PC-3 (cell line): ENCODE results near the gene ZDHHC6. TPM values are rescaled to one million over a fixed set of nuclear protein-coding genes. Genes with fewer than 3 reads are reported as not detected.

Experiments used
- ATAC-seq: fragments of 200-7000 bp; cut with Tn5 transposase; 2 replicates; pipeline ENCODE4 v1.9.1; 2020; ENCODE audit warnings: mild to moderate bottlenecking, moderate library complexity
- BruUV-seq: library from RNA; stranded (reverse); fragments of 400-500 nt; replicated peaks from 2 replicates; lab custom pipeline; 2021; lab: Mats Ljungman, UMichigan
- CTCF ChIA-PET: fragments of 300-600 bp; sonication (Branson Sonifier 250); formaldehyde crosslinking; loops from one replicate; lab custom pipeline; 2022; ENCODE audit warnings: antibody characterized with exemption; lab: Charles Lee
- POLR2A ChIA-PET: fragments of 300-600 bp; sonication (Branson Sonifier 250); formaldehyde crosslinking; loops from one replicate; lab custom pipeline; 2022; ENCODE audit warnings: antibody characterized with exemption; ENCODE audit not compliant: unreplicated experiment; lab: Charles Lee
- DNase-seq: peaks from one replicate; pipeline ENCODE4 v3.0.0-alpha.2; 2015
- H2AFZ ChIP-seq: fragments of 300-600 bp; sonication (generic); 2 replicates; pipeline ENCODE4 v1.6.0; 2016; ENCODE audit warnings: antibody characterized with exemption, low read length
- H3F3A ChIP-seq: fragments of 300-600 bp; sonication (generic); one replicate; pipeline ENCODE4 v1.6.0; 2017; ENCODE audit warnings: antibody characterized with exemption, low read length, control low read depth, mild to moderate bottlenecking; ENCODE audit not compliant: unreplicated experiment
- H3K27ac ChIP-seq: fragments of 300-600 bp; sonication (generic); 2 replicates; pipeline ENCODE4 v1.5.1; 2016; ENCODE audit warnings: mild to moderate bottlenecking, low read length
- H3K27me3 ChIP-seq: fragments of 300-600 bp; sonication (generic); 2 replicates; pipeline ENCODE4 v1.6.1; 2016; ENCODE audit warnings: low read length, mixed read lengths
- H3K36me3 ChIP-seq: fragments of 300-600 bp; sonication (generic); 2 replicates; pipeline ENCODE4 v1.6.1; 2016; ENCODE audit warnings: low read depth, mixed run types, low read length, mixed read lengths
- H3K4me1 ChIP-seq: fragments of 300-600 bp; sonication (generic); 2 replicates; pipeline ENCODE4 v1.5.1; 2016; ENCODE audit warnings: low read length; ENCODE audit not compliant: insufficient read depth
- H3K4me2 ChIP-seq: fragments of 300-600 bp; sonication (generic); 2 replicates; pipeline ENCODE4 v1.6.0; 2016; ENCODE audit warnings: low read length
- H3K4me3 ChIP-seq: fragments of 300-600 bp; sonication (generic); 2 replicates; pipeline ENCODE4 v1.5.1; 2016; ENCODE audit warnings: mild to moderate bottlenecking, low read length, mixed read lengths
- H3K79me2 ChIP-seq: fragments of 300-600 bp; sonication (generic); 2 replicates; pipeline ENCODE4 v1.6.1; 2017; ENCODE audit warnings: low read length, mixed read lengths
- H3K9ac ChIP-seq: fragments of 300-600 bp; sonication (generic); 2 replicates; pipeline ENCODE4 v1.6.0; 2016; ENCODE audit warnings: mild to moderate bottlenecking, low read length
- H3K9me2 ChIP-seq: fragments of 300-600 bp; sonication (generic); replicated peaks from 2 replicates; pipeline ENCODE4 v1.6.1; 2016; ENCODE audit warnings: mixed run types, low read length, mixed read lengths
- H3K9me3 ChIP-seq: fragments of 300-600 bp; sonication (generic); 2 replicates; pipeline ENCODE4 v1.6.1; 2016; ENCODE audit warnings: low read length, mixed read lengths
- H4K20me1 ChIP-seq: fragments of 300-600 bp; sonication (generic); 2 replicates; pipeline ENCODE4 v1.6.1; 2016; ENCODE audit warnings: low read length, mixed read lengths
- CTCF ChIP-seq: fragments of 300-600 bp; sonication (generic); conservative IDR thresholded peaks from 2 replicates; pipeline ENCODE4 v1.5.1; 2017; ENCODE audit warnings: antibody characterized with exemption, low read depth, mild to moderate bottlenecking, low read length
- EZH2 ChIP-seq: fragments of 300-600 bp; sonication (generic); IDR thresholded peaks from one replicate; pipeline ENCODE4 v1.6.1; 2017; ENCODE audit warnings: antibody characterized with exemption, mild to moderate bottlenecking, low read length; ENCODE audit not compliant: unreplicated experiment
- EZH2phosphoT487 ChIP-seq: fragments of 300-600 bp; sonication (generic); IDR thresholded peaks from 2 replicates; pipeline ENCODE4 v1.6.1; 2018; ENCODE audit warnings: mild to moderate bottlenecking, antibody characterized with exemption, low read length, borderline replicate concordance
- intact Hi-C: fragments of 100-400 bp; cut with micrococcal nuclease; formaldehyde crosslinking; loops from 2 replicates; pipeline ENCODE4 v1.9.0; 2023
- total RNA-seq: library from RNA; depleted of rRNA; stranded (reverse); fragments of >200 nt; gene quantifications from 2 replicates; pipeline ENCODE4 v1.2.3, GENCODE V29; 2014

ZDHHC6 gene
- total RNA-seq, 1 experiment from 2014 or later = 17.7 TPM

GRCh38 chr10:112481602-112482001 is 34.9 kb upstream of the ZDHHC6 start:
- ChIA-PET CTCF (no interaction called here), POLR2A (no interaction called here)
- TF ChIP-seq EZH2 (no peak), EZH2phosphoT487 (no peak), CTCF (no peak)
- no peaks in the 10 kb centered on the region for H3K4me1 ChIP-seq
- no peak overlapping the region for H3K4me3 ChIP-seq
- H3K9ac ChIP-seq = no peak overlapping the region
- DNase-seq (no peak), ATAC-seq (no peak)
- H3K27me3 ChIP-seq = no peaks in the 10 kb centered on the region
- no peak overlapping the region for H3K27ac ChIP-seq
- no peaks in the 10 kb centered on the region for H3K36me3 ChIP-seq
- no peaks in the 10 kb centered on the region for H4K20me1 ChIP-seq
- H3F3A ChIP-seq = no peaks in the 10 kb centered on the region
- no peaks in the 10 kb centered on the region for H3K9me2 ChIP-seq
- intact Hi-C loops = no loop called here
- no peak overlapping the region for H3K4me2 ChIP-seq
- no peaks in the 10 kb centered on the region for H3K9me3 ChIP-seq
- H2AFZ ChIP-seq = no peak overlapping the region
- BruUV-seq = no TSS peak
- no peaks in the 10 kb centered on the region for H3K79me2 ChIP-seq

GRCh38 chr10:112475575-112476218 is 29.0 kb upstream of the ZDHHC6 start:
- TF ChIP-seq CTCF (peak; percentile 73), EZH2 (no peak), EZH2phosphoT487 (no peak)
- Histone ChIP-seq H3K27me3 (no peaks in the 10 kb centered on the region), H3K36me3 (no peaks in the 10 kb centered on the region), H3F3A (no peaks in the 10 kb centered on the region), H3K9me2 (no peaks in the 10 kb centered on the region), H2AFZ (no peak overlapping the region), H4K20me1 (no peaks in the 10 kb centered on the region), H3K27ac (no peak overlapping the region), H3K4me3 (no peak overlapping the region), H3K4me2 (peak overlapping the region; percentile 18; the same call in 1 of the 2 replicates), H3K79me2 (no peaks in the 10 kb centered on the region), H3K9ac (no peak overlapping the region), H3K9me3 (no peaks in the 10 kb centered on the region), H3K4me1 (0 out of 2 replicates have a peak, but pooled peaks cover 7% of the 10 kb centered on the region)
- ATAC-seq (no peak), DNase-seq (peak; percentile 40)
- CTCF ChIA-PET = no interaction called here
- BruUV-seq = no TSS peak
- POLR2A ChIA-PET = no interaction called here
- intact Hi-C loops = loop anchor here (5.0 to 10.0 kb wide), 5 partner anchors 239 to 1049 kb away; partner anchors contain the start of gene TCF7L2

- no peaks in the 10 kb centered on the region for H4K20me1 ChIP-seq
- no peak overlapping the region for H3K9ac ChIP-seq
- no peaks in the 10 kb centered on the region for H3K9me3 ChIP-seq
- no peaks in the 10 kb centered on the region for H3K79me2 ChIP-seq
- H3K27ac ChIP-seq = no peak overlapping the region
- no TSS peak for BruUV-seq
- TF ChIP-seq EZH2 (no peak), EZH2phosphoT487 (no peak), CTCF (peak; percentile 80)
- no peak overlapping the region for H2AFZ ChIP-seq
- no peaks in the 10 kb centered on the region for H3F3A ChIP-seq
- no peaks in the 10 kb centered on the region for H3K36me3 ChIP-seq
- DNase-seq (peak; percentile 48), ATAC-seq (peak; percentile 57)
- H3K27me3 ChIP-seq = no peaks in the 10 kb centered on the region
- ChIA-PET POLR2A (interaction anchor here (0.6 kb wide), 1 partner anchor 223 kb away, joined by 5 read pairs; no protein-coding TSS in a partner anchor), CTCF (interaction anchor here (0.6 to 1.0 kb wide), 5 partner anchors 32 to 589 kb away, joined by 3 to 7 read pairs (median 3); no protein-coding TSS in a partner anchor)
- intact Hi-C loops = loop anchor here (10.0 kb wide), 3 partner anchors 243 to 1053 kb away; no protein-coding TSS in a partner anchor
- 0 out of 2 replicates have a peak, but pooled peaks cover 7% of the 10 kb centered on the region for H3K4me1 ChIP-seq
- no peaks in the 10 kb centered on the region for H3K9me2 ChIP-seq
- H3K4me2 ChIP-seq = no peak overlapping the region
- no peak overlapping the region for H3K4me3 ChIP-seq
Observed at GRCh38 chr10:112471878-112472487, 25.3 kb upstream of the ZDHHC6 start.
